ENCODE data around the gene LRTM1. TPM values are rescaled to one million over a fixed set of nuclear protein-coding genes. Genes with fewer than 3 reads are reported as not detected.

LRTM1 gene
- total and polyA plus RNA-seq, 2 donors (not counting 3 experiments of a cell fraction or from before 2014, with no cell fraction given), result not detected

DNA sequence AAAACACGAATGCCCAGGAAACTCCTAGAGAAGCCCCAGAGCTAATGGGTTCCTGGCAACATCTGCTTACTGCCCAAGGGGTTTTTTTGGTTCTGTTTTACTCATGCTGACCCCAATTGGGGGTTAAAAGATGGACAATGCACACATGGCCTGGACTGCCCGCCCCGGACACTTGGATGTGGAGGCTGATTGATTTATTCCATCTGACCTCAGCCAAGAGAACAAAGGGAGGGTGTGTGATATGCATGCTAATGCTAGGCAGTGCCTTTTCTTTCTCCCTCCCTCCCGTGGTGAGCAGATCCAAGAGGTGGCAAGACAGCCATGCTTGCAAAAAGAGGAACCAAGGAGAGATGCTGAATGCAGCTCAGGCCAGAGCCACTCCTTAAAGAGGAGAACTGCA lies 3.3 kb upstream of the LRTM1 start:
- no peak for TF ChIP-seq POLR2AphosphoS5 (IDR thresholded peaks at IDR 0.05; ENCODE audit: insufficient read depth, low read depth, low read length)
- no peak for TF ChIP-seq GATA2 (IDR thresholded peaks at IDR 0.05; ENCODE audit: insufficient read depth, insufficient read length, low read depth, low read length)
- TF ChIP-seq, protein P1, sequence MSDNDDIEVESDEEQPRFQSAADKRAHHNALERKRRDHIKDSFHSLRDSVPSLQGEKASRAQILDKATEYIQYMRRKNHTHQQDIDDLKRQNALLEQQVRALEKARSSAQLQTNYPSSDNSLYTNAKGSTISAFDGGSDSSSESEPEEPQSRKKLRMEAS (IDR thresholded peaks at IDR 0.05; ENCODE audit: insufficient read depth, insufficient read length), result no peak
- TF ChIP-seq EZH2 (IDR thresholded peaks at IDR 0.05; ENCODE audit: borderline replicate concordance, low read depth, low read length, severe bottlenecking), result no peak
- no peak for TF ChIP-seq FOS (IDR thresholded peaks at IDR 0.05; ENCODE audit: borderline replicate concordance, insufficient read depth, low read length)
- TF ChIP-seq POLR2A (IDR thresholded peaks at IDR 0.05; ENCODE audit: low read depth, low read length), result no peak

DNA sequence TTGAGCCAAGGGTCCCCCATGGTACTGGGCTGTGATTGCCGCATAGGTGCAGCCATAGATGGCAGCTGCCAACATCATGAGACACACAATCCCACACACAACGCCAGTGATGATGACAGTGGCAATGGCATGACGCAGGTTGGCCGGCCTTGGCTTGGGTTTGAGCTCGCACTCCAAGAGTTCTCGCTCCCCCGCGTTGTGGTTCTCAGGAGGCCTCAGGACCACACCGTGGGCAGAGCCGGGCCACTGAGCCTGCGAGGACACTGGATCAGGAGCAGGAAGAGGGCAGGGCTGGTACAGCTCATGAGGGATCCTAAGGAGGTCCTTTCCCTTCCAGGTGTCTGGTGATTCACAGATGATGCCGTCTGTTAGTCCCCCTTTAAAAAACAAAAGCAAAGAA lies 9.3 kb downstream of the LRTM1 start:
- dilution Hi-C loops (cut with MboI; ENCODE audit: extremely low pct_ligation_motif_present, low sequenced_read_pairs), result no loop called here
- POLR2A ChIA-PET, result no interaction called here

More for the DNA sequence above, 3.3 kb upstream of the LRTM1 start:
- dilution Hi-C loops (cut with MboI; ENCODE audit: extremely low pct_ligation_motif_present, low sequenced_read_pairs) (no loop called here), intact Hi-C loops (cut with micrococcal nuclease) (no loop called here)
- DNase-seq (ENCODE audit: low read depth, low spot score) (no peak), FAIRE-seq (no peak)
- ChIA-PET CTCF (no interaction called here), POLR2A (no interaction called here)
- no peaks in the 10 kb centered on the region for H3K36me3 ChIP-seq (ENCODE audit: control insufficient read depth in 2 of 2, extremely low read depth in 1 of 2, insufficient read depth in 2 of 2, low read length in 2 of 2)
- H3K4me1 ChIP-seq (ENCODE audit: control insufficient read depth, extremely low read depth, insufficient read depth, low read length), result no peaks in the 10 kb centered on the region
- no peaks in the 10 kb centered on the region for H3K27me3 ChIP-seq (ENCODE audit: control insufficient read depth in 2 of 2, insufficient read depth in 2 of 2, low read length in 2 of 2)
- H3K9me1 ChIP-seq (replicated peaks; ENCODE audit: control insufficient read depth, extremely low read depth, insufficient read depth, low read length), result no peaks in the 10 kb centered on the region
- H3K4me3 ChIP-seq (replicated peaks in 1 of 3; ENCODE audit: insufficient read depth in 1 of 3, low read depth in 1 of 3, low read length in 3 of 3), result no peak overlapping the region
- H3K27ac ChIP-seq (ENCODE audit: insufficient read depth, low read depth, low read length), result no peak overlapping the region
- no peaks in the 10 kb centered on the region for H4K20me1 ChIP-seq (replicated peaks; ENCODE audit: control insufficient read depth, extremely low read depth, insufficient read depth, low read length)
- H3K9me3 ChIP-seq (replicated peaks; ENCODE audit: control insufficient read depth, insufficient read depth, low read length), result no peaks in the 10 kb centered on the region
- no peak overlapping the region for H2AFZ ChIP-seq (ENCODE audit: low read depth, low read length)
- no peaks in the 10 kb centered on the region for H3K79me2 ChIP-seq (ENCODE audit: control insufficient read depth, insufficient read depth, low read length)
- no peak overlapping the region for H3K4me2 ChIP-seq (ENCODE audit: insufficient read depth, low read length)
- no TSS peak for BruUV-seq (replicated peaks)
- H3K9ac ChIP-seq (replicated peaks; ENCODE audit: extremely low read depth, insufficient read depth, low read length), result no peak overlapping the region

More for the DNA sequence above, 9.3 kb downstream of the LRTM1 start:
- intact Hi-C loops (cut with micrococcal nuclease), result no loop called here
- no peak overlapping the region for H3K27ac ChIP-seq (ENCODE audit: insufficient read depth, low read depth, low read length)
- no peaks in the 10 kb centered on the region for H4K20me1 ChIP-seq (replicated peaks; ENCODE audit: control insufficient read depth, extremely low read depth, insufficient read depth, low read length)
- no peak overlapping the region for H3K4me3 ChIP-seq (replicated peaks in 1 of 3; ENCODE audit: insufficient read depth in 1 of 3, low read depth in 1 of 3, low read length in 3 of 3)
- no peaks in the 10 kb centered on the region for H3K36me3 ChIP-seq (ENCODE audit: control insufficient read depth in 2 of 2, extremely low read depth in 1 of 2, insufficient read depth in 2 of 2, low read length in 2 of 2)
- DNase-seq (ENCODE audit: low read depth, low spot score), result no peak
- CTCF ChIA-PET, result interaction anchor here (0.7 kb wide), 1 partner anchor 83 kb away, joined by 3 read pairs; no protein-coding TSS in a partner anchor
- no peak for TF ChIP-seq POLR2A (IDR thresholded peaks at IDR 0.05; ENCODE audit: low read depth, low read length)
- TF ChIP-seq, protein P2, sequence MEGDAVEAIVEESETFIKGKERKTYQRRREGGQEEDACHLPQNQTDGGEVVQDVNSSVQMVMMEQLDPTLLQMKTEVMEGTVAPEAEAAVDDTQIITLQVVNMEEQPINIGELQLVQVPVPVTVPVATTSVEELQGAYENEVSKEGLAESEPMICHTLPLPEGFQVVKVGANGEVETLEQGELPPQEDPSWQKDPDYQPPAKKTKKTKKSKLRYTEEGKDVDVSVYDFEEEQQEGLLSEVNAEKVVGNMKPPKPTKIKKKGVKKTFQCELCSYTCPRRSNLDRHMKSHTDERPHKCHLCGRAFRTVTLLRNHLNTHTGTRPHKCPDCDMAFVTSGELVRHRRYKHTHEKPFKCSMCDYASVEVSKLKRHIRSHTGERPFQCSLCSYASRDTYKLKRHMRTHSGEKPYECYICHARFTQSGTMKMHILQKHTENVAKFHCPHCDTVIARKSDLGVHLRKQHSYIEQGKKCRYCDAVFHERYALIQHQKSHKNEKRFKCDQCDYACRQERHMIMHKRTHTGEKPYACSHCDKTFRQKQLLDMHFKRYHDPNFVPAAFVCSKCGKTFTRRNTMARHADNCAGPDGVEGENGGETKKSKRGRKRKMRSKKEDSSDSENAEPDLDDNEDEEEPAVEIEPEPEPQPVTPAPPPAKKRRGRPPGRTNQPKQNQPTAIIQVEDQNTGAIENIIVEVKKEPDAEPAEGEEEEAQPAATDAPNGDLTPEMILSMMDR (IDR thresholded peaks at IDR 0.05; ENCODE audit: extremely low read depth in 1 of 2, insufficient read depth in 1 of 2, low read depth in 1 of 2, low read length in 2 of 2), result no peak
- no peak for TF ChIP-seq JUN (IDR thresholded peaks at IDR 0.05; ENCODE audit: borderline replicate concordance, insufficient read depth, insufficient read length, low read depth)
- TF ChIP-seq, protein P1 (IDR thresholded peaks at IDR 0.05; ENCODE audit: insufficient read depth, insufficient read length), result no peak
- TF ChIP-seq POLR2AphosphoS5 (IDR thresholded peaks at IDR 0.05; ENCODE audit: insufficient read depth, low read depth, low read length), result no peak
- no peak for TF ChIP-seq MYC (IDR thresholded peaks at IDR 0.05; ENCODE audit: low read depth, low read length)
- no peak for TF ChIP-seq EZH2 (IDR thresholded peaks at IDR 0.05; ENCODE audit: borderline replicate concordance, low read depth, low read length, severe bottlenecking)
- no peak for TF ChIP-seq FOS (IDR thresholded peaks at IDR 0.05; ENCODE audit: borderline replicate concordance, insufficient read depth, low read length)
- TF ChIP-seq GATA2 (IDR thresholded peaks at IDR 0.05; ENCODE audit: insufficient read depth, insufficient read length, low read depth, low read length), result no peak
- peaks cover 5% of the 10 kb centered on the region for H3K9me3 ChIP-seq (replicated peaks; ENCODE audit: control insufficient read depth, insufficient read depth, low read length)
- no peak overlapping the region for H3K4me2 ChIP-seq (ENCODE audit: insufficient read depth, low read length)
- no peaks in the 10 kb centered on the region for H3K27me3 ChIP-seq (ENCODE audit: control insufficient read depth in 2 of 2, insufficient read depth in 2 of 2, low read length in 2 of 2)
- no peak overlapping the region for H2AFZ ChIP-seq (ENCODE audit: low read depth, low read length)
- H3K79me2 ChIP-seq (ENCODE audit: control insufficient read depth, insufficient read depth, low read length), result no peaks in the 10 kb centered on the region
- no peaks in the 10 kb centered on the region for H3K9me1 ChIP-seq (replicated peaks; ENCODE audit: control insufficient read depth, extremely low read depth, insufficient read depth, low read length)
- no peak for FAIRE-seq
- H3K4me1 ChIP-seq (ENCODE audit: control insufficient read depth, extremely low read depth, insufficient read depth, low read length), result no peaks in the 10 kb centered on the region
- BruUV-seq (replicated peaks), result no TSS peak
- H3K9ac ChIP-seq (replicated peaks; ENCODE audit: extremely low read depth, insufficient read depth, low read length), result no peak overlapping the region
